HG02981 (cell line): ENCODE data around the gene CPEB4.

Experiments used
- ATAC-seq: cut with Tn5 transposase; IDR thresholded peaks from one replicate; pipeline ENCODE4 v1.9.1; 2021; ENCODE audit warnings: mild to moderate bottlenecking, moderate library complexity; ENCODE audit not compliant: unreplicated experiment

CPEB4 gene

DNA sequence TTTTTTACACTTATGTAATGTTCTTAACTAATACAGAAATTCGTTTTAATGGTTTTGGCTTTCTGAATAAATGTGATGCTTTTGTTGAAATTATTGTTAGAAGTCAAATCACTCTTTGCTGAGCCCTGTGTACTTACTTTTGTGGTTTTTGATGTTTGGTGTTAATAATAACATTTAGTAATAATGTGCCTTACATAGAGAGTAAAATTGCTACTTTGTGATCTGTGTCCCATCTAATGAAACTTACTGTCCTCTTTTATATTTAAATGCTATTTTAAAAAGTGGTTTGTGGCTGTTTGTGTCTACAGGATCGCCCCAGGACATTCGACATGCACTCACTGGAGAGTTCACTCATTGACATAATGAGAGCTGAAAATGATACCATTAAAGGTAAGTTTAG is 22.1 kb downstream of the CPEB4 start:
- no peak for ATAC-seq

- no peak for ATAC-seq
Observed at GRCh38 chr5:173911623-173912022, 23.5 kb downstream of the CPEB4 start.

GRCh38 chr5:173913686-173914321 is 25.7 kb downstream of the CPEB4 start:
- no peak for ATAC-seq

DNA sequence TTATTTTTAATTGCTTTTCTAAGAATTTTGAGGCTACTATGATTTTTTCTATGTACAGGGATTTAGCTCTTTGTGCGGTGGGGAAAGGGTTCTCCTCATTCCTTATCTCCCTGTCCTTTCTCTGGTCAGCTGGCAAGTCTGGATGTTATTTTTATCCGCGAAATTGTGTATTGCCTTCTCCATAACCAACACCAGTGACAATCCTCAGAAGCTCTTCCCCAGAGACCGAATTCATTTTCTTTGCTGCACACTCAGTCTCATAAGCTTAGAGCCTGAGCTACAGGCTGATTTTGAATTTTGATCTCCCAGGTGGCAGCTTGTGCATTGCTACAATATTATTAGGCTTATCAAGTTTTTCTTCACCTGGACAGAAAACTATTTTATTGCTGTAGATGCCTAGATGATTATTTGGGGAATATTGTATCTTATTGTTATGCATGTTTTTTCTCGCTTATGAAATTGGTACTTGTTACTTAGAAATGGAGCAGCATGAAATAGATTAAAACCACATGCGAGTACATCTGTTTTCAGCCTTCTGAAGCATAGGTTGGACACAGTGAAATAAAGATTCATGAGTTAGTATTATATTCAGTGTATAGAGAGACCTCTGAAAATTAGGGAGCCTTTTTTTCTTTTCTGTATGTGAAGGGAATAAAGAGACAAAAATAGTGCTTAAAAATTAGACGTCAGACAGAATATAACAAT is 27.3 kb downstream of the CPEB4 start:
- ATAC-seq, result no peak

DNA sequence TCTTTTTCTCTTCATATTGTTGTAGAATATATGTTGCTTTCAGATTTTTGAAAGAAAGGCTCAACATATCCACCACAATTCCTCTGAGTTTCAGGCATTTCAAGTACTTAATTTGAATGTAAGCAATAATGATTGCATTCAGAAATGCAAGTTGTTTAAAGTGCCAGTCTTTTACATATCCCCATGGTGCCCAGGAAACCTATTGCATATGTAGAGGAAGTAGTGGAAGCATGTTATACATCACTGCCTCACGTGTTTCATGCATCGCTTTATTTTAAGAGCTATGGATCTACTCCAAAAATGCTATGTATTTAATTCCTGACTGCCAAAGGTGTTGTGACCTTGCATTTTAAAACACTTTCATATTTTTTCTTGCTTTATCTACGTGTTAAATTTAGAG is 28.1 kb downstream of the CPEB4 start:
- no peak for ATAC-seq

DNA sequence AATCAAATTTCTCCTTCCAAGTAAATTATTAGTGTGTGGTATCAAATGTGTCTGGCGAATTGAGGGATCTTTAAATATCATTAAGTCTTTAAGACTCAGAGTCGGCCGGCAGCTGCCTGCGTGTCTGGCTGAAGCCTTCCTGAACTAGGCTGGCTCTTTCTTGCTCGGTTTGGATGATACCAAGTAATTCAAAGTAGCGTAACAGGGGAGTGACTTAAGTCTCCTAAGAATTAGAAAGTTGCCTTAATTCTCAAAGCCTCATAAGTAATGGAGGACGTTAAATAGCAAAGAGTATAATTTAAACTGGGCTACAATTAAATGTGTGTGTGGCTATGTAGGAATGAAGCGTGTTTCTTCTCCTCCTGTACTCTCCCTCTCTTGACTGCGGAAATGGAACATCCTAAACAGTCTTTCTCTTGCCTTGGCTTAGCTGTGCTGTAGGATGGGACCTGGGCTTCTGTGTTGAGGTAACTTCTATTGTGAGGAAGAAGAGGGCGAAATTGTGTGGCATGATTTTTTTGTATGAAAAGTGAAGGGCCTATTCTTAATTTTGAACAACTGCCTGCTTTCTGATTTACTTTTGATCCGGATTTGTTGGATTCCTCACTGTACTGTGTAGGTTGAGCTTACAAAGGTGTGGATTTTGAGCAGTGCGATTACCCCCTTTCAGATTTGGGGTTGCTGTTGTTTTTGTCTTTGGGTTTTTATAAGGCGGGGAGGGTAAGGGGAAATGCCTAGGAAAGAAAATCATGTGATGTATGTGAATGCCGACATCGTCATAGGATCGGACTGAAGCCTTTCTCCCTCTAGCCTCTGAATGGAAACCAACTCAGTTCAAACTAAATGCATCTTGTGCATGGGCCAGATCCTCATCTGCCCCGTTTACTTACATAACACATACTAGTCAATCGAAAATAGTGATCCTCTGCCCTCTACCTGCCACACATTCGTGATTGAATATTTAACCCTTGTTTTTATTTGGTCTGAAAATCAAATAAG is 29.9 kb downstream of the CPEB4 start:
- ATAC-seq, result peak; percentile 93

DNA sequence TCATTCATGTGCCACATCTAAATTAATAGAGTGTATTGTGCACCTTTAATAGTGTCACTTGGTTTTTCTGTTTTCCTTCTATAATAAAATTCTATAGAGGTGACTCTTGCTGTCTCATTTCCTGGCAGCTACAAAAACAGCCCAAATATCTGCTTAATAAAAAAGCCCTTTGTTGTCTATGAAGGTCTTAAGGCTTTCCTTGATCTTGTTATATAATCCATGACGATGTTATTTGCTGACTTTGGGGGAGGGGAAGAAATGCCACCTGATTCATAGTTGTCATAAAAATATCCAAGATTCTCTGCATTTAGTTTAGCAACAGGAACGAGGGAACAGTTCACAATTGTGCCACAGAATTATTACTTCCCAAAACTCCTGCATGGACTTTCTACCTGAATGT is 31.3 kb downstream of the CPEB4 start:
- ATAC-seq, result no peak

GRCh38 chr5:173920024-173920753 is 32.0 kb downstream of the CPEB4 start:
- ATAC-seq, result no peak

GRCh38 chr5:173920866-173921555 is 32.9 kb downstream of the CPEB4 start:
- ATAC-seq, result no peak

DNA sequence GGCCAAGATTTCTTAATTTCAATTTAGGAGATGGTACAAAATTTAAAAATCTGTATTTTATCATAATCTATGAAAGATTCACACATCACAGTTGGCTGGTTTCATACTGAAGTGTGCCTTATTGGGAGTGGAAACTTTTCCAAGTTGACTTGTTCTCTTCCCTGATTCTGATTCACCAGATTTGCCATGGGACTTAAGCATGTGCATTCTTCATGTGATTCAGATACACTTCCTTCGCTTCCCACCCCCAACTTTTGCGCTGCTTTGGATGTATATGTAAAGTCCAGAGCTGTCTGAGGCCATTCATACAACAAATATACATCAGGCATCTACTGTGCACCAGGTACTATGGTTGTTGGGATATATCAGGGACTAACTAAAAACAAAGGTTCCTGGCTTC is 34.4 kb downstream of the CPEB4 start:
- no peak for ATAC-seq

DNA sequence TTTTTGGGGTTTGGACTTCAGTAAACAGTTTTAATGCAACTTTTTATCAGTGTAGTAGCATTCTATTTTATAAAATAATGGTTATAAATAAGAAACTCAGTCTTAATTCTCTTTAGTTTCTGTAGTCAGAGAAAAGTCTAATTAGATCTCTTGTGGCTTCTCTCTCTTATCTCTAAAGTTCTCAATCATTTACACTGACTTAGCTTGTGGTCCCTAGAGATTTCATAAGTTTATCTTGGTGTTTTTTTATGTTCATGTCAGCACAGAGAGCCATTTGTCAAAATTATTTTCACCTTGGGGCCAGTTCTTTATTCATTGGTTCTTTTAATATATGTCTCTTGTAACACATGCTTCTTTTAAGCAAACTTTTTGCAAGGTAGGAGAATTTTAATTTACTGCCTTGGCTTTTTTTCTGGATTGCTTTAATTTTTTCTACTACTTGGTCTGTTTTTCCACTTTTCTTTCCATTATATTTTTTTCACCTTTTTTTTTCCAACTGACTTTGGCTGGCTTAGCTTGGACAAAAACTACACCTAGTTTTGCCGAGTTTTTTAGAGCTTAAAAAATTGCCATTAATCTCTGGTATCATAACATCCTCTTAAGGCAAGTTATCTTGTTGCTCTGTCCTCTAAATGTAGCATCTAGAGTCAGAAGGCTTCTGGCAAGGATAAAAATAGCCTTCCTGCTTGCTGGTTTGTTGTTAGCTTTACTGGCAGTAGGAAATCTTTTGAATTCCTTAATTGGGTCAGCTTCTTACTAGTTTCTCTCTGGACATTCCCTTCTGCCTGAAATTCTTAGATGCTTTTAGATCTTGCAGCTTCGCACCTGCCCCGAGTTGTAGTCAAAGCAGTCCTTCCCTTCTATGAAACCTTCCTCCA is 35.3 kb downstream of the CPEB4 start:
- no peak for ATAC-seq

DNA sequence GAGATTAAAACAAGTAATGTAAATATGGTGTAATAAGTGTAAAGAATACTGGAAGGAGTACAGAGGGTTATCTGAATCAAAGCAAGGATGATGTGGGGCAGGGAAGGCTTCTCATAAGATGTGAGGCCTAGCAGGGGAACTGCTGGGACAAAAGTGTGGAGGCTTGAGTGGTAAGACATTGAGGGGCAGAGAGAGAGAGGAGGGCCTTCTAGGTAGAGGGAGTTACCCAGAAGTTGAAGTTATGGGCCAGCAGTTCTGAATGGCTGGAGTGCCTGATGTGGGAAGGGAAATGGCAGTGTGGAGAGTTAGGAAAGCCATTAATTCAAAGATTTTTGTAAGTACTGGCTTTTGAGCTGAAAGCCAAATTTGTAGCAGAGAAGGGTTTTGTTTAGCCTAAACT is 36.8 kb downstream of the CPEB4 start:
- no peak for ATAC-seq

- no peak for ATAC-seq
Observed at GRCh38 chr5:173925449-173926071, 37.4 kb downstream of the CPEB4 start.

DNA sequence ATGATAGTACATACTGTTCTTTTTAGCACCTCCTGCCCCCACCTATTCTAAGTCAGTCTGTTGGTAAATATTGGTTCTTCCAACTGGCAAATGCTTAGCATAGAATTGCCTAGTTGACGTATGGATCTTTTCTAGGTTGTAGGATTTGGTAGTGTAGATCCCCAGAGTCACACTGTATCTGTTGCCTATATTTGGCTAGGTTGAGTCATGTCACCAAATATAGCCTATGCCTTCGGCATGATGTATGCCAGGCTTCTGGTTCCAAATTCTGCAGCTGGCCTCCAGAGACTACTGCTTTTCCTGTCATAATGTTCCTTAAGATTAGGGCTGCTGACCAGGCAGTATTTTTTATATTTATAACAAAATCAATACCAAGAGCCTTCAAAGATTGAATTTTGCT is 38.2 kb downstream of the CPEB4 start:
- ATAC-seq, result no peak

DNA sequence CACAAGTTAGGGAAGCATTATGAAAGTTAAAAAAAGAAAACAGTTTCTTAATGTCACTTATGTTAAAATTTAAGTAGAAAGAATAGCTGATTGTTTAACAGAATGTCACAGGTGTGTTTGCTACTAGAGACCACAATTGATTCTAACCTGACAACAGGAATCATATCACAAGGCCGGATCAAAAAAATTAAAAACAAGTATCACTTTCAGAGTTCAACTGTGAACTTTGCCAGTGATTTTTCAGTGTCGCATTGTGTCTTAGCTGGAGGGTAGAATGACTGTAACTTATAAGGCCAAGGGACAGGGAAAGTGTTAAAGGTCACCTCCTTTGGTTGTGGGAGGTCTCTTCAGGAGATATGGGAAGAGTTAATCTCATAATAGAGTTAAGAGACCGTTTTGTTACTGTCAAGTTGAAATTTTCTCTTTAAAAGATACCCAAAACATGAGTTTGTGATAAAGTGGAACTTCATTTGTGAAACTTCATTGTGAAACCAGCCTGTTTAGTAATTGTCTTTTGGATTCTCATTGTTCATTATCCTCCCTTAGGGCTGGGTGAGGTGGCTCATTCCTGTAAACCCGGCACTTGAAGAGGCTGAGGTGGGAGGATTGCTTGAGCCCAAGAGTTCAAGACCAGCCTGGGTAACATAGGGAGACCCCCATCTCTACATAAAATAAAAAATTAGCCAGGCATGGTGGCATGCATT is 40.9 kb downstream of the CPEB4 start:
- ATAC-seq, result no peak

DNA sequence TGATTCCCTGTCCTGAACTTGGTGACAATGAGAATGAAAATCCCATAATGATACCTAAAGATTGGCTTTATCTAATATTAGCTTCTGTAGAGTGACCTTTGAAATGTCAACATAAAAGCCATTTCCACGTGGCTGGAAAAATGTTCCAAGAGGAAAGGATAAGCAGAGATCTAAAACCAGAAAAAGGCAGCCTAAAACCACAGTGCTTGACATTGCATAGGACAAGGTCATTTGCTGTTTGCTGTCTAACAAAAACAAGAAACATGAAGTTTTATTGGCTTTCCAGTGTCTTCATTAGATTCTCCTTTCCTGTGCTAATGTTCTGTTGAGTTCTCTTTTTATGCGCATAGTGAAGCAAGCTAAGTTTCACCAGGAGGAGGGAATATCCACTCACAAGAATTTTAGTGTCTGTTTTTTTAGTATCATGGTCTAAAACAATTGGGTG is 44.6 kb downstream of the CPEB4 start:
- no peak for ATAC-seq

DNA sequence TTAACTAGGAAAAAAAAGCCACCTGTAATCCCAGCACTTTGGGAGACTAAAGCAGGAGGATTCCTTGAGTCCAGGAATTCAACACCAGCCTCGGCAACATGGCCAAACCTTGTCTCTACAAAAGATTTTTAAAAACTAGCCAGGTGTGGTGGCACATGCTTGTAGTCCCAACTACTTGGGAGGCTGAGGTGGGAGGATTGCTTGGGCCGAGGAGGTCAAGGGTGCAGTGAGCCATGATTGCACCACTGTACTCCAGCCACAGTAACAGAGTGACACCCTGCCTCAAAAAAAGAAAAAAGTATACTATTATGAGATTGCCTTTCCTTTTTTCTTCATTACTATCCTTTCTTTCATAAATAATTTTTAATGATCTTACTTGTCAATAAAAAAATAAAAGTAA is 45.8 kb downstream of the CPEB4 start:
- ATAC-seq, result no peak

DNA sequence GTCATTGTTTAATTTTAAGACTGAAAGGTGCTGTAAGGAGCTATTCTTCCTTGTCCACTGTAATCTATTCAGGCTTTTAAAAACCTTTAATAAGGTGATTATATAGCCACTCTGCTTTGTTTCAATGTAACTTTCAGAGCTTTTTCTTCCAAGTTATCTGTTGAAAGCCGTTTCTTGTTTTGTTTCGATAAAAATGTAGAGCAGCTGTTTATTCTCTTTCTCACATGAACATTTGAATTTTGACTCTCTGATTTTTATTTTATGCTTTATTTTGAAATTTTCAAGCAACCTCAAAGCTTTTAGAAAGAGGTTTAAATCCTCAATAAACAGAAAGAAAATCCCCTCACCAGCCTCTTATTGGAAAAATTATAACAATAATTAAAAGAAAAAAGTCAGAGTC is 47.2 kb downstream of the CPEB4 start:
- ATAC-seq, result no peak
